Caco-2 (cell line): Measurements from ENCODE around the gene KIT. TPM values are rescaled to one million over a fixed set of nuclear protein-coding genes. Genes with fewer than 3 reads are reported as not detected.

Experiments
- BruUV-seq: library from RNA; stranded (reverse); fragments of 400-500 nt; replicated peaks from 2 replicates; lab custom pipeline; 2021; lab: Mats Ljungman, UMichigan
- CTCF ChIA-PET: fragments of 300-600 bp; sonication (Branson Sonifier 250); formaldehyde crosslinking; loops from one replicate; lab custom pipeline; 2022; ENCODE audit warnings: antibody characterized with exemption; lab: Charles Lee
- POLR2A ChIA-PET: fragments of 300-600 bp; sonication (Branson Sonifier 250); formaldehyde crosslinking; loops from one replicate; lab custom pipeline; 2022; ENCODE audit warnings: antibody characterized with exemption; lab: Charles Lee
- DNase-seq, 2 experiments: peaks; one replicate each; pipeline versions ENCODE4 v3.0.0 to v3.0.0-alpha.2; 2020 to 2022
- H3K27me3 ChIP-seq: replicated peaks from 2 replicates; pipeline ENCODE4 v1.6.0; 2011; ENCODE audit warnings: low read length; ENCODE audit not compliant: control insufficient read depth, insufficient read depth
- H3K36me3 ChIP-seq: 2 replicates; pipeline ENCODE4 v1.5.1; 2011; ENCODE audit warnings: low read length; ENCODE audit not compliant: control insufficient read depth, insufficient read depth
- H3K4me1 ChIP-seq: fragments of 250-450 bp; sonication (Bioruptor Pico); 2 replicates; pipeline ENCODE4 v1.5.1; 2020; ENCODE audit warnings: mild to moderate bottlenecking
- H3K4me3 ChIP-seq: 2 replicates; pipeline ENCODE4 v1.5.1; 2011; ENCODE audit warnings: low read depth, mild to moderate bottlenecking, control low read depth, low read length
- H3K9me3 ChIP-seq: fragments of 250-450 bp; sonication (Bioruptor Pico); 2 replicates; pipeline ENCODE4 v1.5.1; 2020; ENCODE audit warnings: mild to moderate bottlenecking, moderate library complexity
- H3K27ac Mint-ChIP-seq: one replicate; pipeline ENCODE4 v1.8.0; 2022; ENCODE audit warnings: mixed read lengths; ENCODE audit not compliant: unreplicated experiment
- H3K27me3 Mint-ChIP-seq: one replicate; pipeline ENCODE4 v1.8.0; 2022; ENCODE audit warnings: mixed read lengths; ENCODE audit not compliant: insufficient read depth, unreplicated experiment
- H3K36me3 Mint-ChIP-seq: one replicate; pipeline ENCODE4 v1.8.0; 2022; ENCODE audit warnings: mild to moderate bottlenecking, mixed read lengths; ENCODE audit not compliant: insufficient read depth, unreplicated experiment
- H3K4me1 Mint-ChIP-seq: one replicate; pipeline ENCODE4 v1.8.0; 2022; ENCODE audit warnings: low read depth, mixed read lengths; ENCODE audit not compliant: unreplicated experiment
- H3K4me3 Mint-ChIP-seq: one replicate; pipeline ENCODE4 v1.8.0; 2022; ENCODE audit warnings: mild to moderate bottlenecking, moderate library complexity, mixed read lengths; ENCODE audit not compliant: unreplicated experiment
- H3K9me3 Mint-ChIP-seq: one replicate; pipeline ENCODE4 v1.8.0; 2022; ENCODE audit warnings: mixed read lengths; ENCODE audit not compliant: unreplicated experiment
- CTCF ChIP-seq, 2 experiments: fragments of 200-600 bp in 1 of 2; IDR thresholded peaks; 1 replicate in 1 of 2; 2 replicates in 1 of 2; pipeline versions ENCODE4 v1.5.1 to v1.8.0; 2011 to 2022; ENCODE audit warnings: antibody characterized with exemption in 1 of 2, control low read depth in 1 of 2, inconsistent platforms in 1 of 2, low read depth in 1 of 2, low read length in 1 of 2, mild to moderate bottlenecking in 1 of 2, moderate library complexity in 1 of 2; ENCODE audit not compliant: insufficient read depth in 1 of 2, severe bottlenecking in 1 of 2, unreplicated experiment in 1 of 2
- intact Hi-C: fragments of 100-400 bp; cut with micrococcal nuclease; formaldehyde crosslinking; loops from one replicate; pipeline ENCODE4 v1.10.0; 2022; ENCODE audit not compliant: unreplicated experiment
- total RNA-seq: library from RNA; stranded (reverse); gene quantifications from 2 replicates; pipeline ENCODE4 v1.2.3, GENCODE V29; 2022

Gene KIT
- total RNA-seq, 1 experiment from 2014 or later = 1.7 TPM

- CTCF ChIA-PET = no interaction called here
- no peak for DNase-seq
- H3K4me1 ChIP-seq = no peaks in the 10 kb centered on the region
- H3K36me3 ChIP-seq = no peaks in the 10 kb centered on the region
- no peaks in the 10 kb centered on the region for H3K9me3 Mint-ChIP-seq
- TF ChIP-seq CTCF (IDR thresholded peaks at IDR 0.05; ENCODE audit: insufficient read depth in 1 of 2, low read depth in 1 of 2, low read length in 1 of 2, severe bottlenecking in 1 of 2, unreplicated experiment in 1 of 2) = no peak
- H3K27me3 Mint-ChIP-seq = peaks cover 4% of the 10 kb centered on the region
- H3K4me3 ChIP-seq = no peak overlapping the region
- POLR2A ChIA-PET = interaction anchor here (0.5 kb wide), 1 partner anchor 734 kb away, joined by 4 read pairs; the partner anchor contains the start of gene TMEM165
- no peaks in the 10 kb centered on the region for H3K36me3 Mint-ChIP-seq
- intact Hi-C loops = no loop called here
- H3K27ac Mint-ChIP-seq = no peak overlapping the region
- BruUV-seq = no TSS peak
- no peaks in the 10 kb centered on the region for H3K4me1 Mint-ChIP-seq
- peaks cover 1% of the 10 kb centered on the region; the same call in 1 of the 2 replicates for H3K27me3 ChIP-seq
- H3K4me3 Mint-ChIP-seq = no peak overlapping the region
- no peaks in the 10 kb centered on the region for H3K9me3 ChIP-seq
These were observed 3.9 kb downstream of the KIT start for GRCh38 chr4:54661686-54662085.

GRCh38 chr4:54662123-54662522 lies 4.4 kb downstream of the KIT start:
- H3K4me1 Mint-ChIP-seq = no peaks in the 10 kb centered on the region
- Histone ChIP-seq H3K27me3 (peaks cover 1% of the 10 kb centered on the region; the same call in 1 of the 2 replicates), H3K4me1 (no peaks in the 10 kb centered on the region), H3K9me3 (no peaks in the 10 kb centered on the region), H3K4me3 (no peak overlapping the region), H3K36me3 (no peaks in the 10 kb centered on the region)
- no peaks in the 10 kb centered on the region for H3K9me3 Mint-ChIP-seq
- no TSS peak for BruUV-seq
- no peak for DNase-seq
- no peak overlapping the region for H3K27ac Mint-ChIP-seq
- no peaks in the 10 kb centered on the region for H3K36me3 Mint-ChIP-seq
- ChIA-PET CTCF (no interaction called here), POLR2A (no interaction called here)
- TF ChIP-seq CTCF (IDR thresholded peaks at IDR 0.05; ENCODE audit: insufficient read depth in 1 of 2, low read depth in 1 of 2, low read length in 1 of 2, severe bottlenecking in 1 of 2, unreplicated experiment in 1 of 2) = no peak
- H3K4me3 Mint-ChIP-seq = no peak overlapping the region
- peaks cover 4% of the 10 kb centered on the region for H3K27me3 Mint-ChIP-seq
- intact Hi-C loops = no loop called here

DNA sequence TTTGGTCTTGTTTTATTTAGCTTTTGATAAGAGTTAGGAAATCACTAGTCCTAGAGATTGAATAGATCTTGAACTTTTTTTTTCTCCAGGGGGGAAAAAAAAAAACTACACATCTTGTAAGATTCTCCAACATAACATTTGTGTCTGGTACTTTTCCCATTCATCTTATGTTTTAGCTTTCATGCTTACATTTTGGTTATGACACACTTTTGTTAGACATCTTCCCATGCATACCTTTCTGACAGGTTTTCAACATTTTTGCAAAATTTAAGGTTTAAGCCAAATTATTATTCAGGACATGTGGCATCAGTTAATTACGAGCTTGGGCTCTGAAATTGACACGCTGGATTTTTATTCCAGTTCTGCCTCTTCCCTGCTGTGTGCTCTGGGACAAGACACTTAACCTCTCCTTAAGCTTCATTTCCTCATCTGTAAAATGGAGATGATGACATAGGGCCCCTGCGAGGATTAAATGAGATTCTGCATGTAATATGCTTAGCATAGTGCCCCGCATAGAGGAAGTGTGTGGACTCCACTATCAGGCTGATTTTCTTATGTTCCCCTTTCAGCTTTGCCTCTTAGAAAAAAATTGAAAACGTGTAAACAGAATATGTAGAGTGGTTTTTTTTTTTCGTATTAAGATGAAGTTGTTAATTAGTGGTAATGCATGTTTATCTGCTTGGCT lies 5.3 kb downstream of the KIT start:
- Mint-ChIP-seq H3K9me3 (no peaks in the 10 kb centered on the region), H3K27me3 (peaks cover 4% of the 10 kb centered on the region), H3K4me3 (no peak overlapping the region), H3K36me3 (no peaks in the 10 kb centered on the region), H3K27ac (no peak overlapping the region), H3K4me1 (no peaks in the 10 kb centered on the region)
- no peaks in the 10 kb centered on the region for H3K4me1 ChIP-seq
- H3K4me3 ChIP-seq = no peak overlapping the region
- BruUV-seq = no TSS peak
- no peak for TF ChIP-seq CTCF (IDR thresholded peaks at IDR 0.05; ENCODE audit: insufficient read depth in 1 of 2, low read depth in 1 of 2, low read length in 1 of 2, severe bottlenecking in 1 of 2, unreplicated experiment in 1 of 2)
- H3K27me3 ChIP-seq = no peaks in the 10 kb centered on the region
- H3K36me3 ChIP-seq = no peaks in the 10 kb centered on the region
- intact Hi-C loops = no loop called here
- DNase-seq = no peak
- POLR2A ChIA-PET = no interaction called here
- CTCF ChIA-PET = no interaction called here
- H3K9me3 ChIP-seq = no peaks in the 10 kb centered on the region
